GM12878 (cell line): Measurements from ENCODE around the gene SAMD3. TPM values are rescaled to one million over a fixed set of nuclear protein-coding genes. Genes with fewer than 3 reads are reported as not detected.

ENCODE experiments used
- ATAC-seq: fragments of 200-7000 bp; cut with Tn5 transposase; 3 replicates; pipeline ENCODE4 v1.9.1; 2020; ENCODE audit warnings: mild to moderate bottlenecking, moderate library complexity
- BruUV-seq: library from RNA; stranded (reverse); fragments of 400-500 nt; replicated peaks from 2 replicates; lab custom pipeline; 2021; lab: Mats Ljungman, UMichigan
- CTCF ChIA-PET: fragments of 300-600 bp; sonication (Branson Sonifier 250); formaldehyde crosslinking; extraction: SDS; loops from one replicate; lab custom pipeline; 2021; ENCODE audit warnings: inconsistent platforms; lab: Yijun Ruan, JAX
- POLR2A ChIA-PET: fragments of 350-600 bp; formaldehyde crosslinking; extraction: SDS; loops from one replicate; lab custom pipeline; 2021; ENCODE audit warnings: inconsistent platforms; lab: Charles Lee
- RAD21 ChIA-PET: fragments of 300-600 bp; sonication (Branson Sonifier 250); formaldehyde crosslinking; loops from one replicate; lab custom pipeline; 2023; ENCODE audit warnings: antibody characterized with exemption; ENCODE audit not compliant: unreplicated experiment; lab: Charles Lee
- SMC1A ChIA-PET: fragments of 300-600 bp; sonication (Branson Sonifier 250); formaldehyde crosslinking; loops from one replicate; lab custom pipeline; 2023; ENCODE audit not compliant: unreplicated experiment, uncharacterized antibody; lab: Charles Lee
- DNase-seq: peaks from one replicate; pipeline ENCODE4 v3.0.0-alpha.2; 2011; ENCODE audit warnings: low read depth, low spot score
- FAIRE-seq: peaks from 3 replicates; lab custom pipeline; 2011; peaks lifted over from hg19 to GRCh38; lab: Jason Lieb, UNC
- H2AFZ ChIP-seq: 2 replicates; pipeline ENCODE4 v1.6.0; 2011; ENCODE audit warnings: low read depth, low read length, control low read depth; ENCODE audit not compliant: control insufficient read depth
- H3K27ac ChIP-seq: 2 replicates; pipeline ENCODE4 v1.5.1; 2011; ENCODE audit warnings: control low read depth; ENCODE audit not compliant: control insufficient read depth, insufficient read depth
- H3K27me3 ChIP-seq, 2 experiments: replicated peaks in 1 of 2; 2 replicates each; pipeline versions ENCODE4 v1.6.0 to v1.6.1; 2011; ENCODE audit warnings: low read length in 1 of 2; ENCODE audit not compliant: control insufficient read depth in 2 of 2, insufficient read depth in 2 of 2
- H3K36me3 ChIP-seq, 2 experiments: 2 replicates each; pipeline ENCODE4 v1.5.1; 2011; ENCODE audit warnings: low read length in 1 of 2; ENCODE audit not compliant: control insufficient read depth in 2 of 2, insufficient read depth in 2 of 2
- H3K4me1 ChIP-seq: 2 replicates; pipeline ENCODE4 v1.6.1; 2011; ENCODE audit warnings: mild to moderate bottlenecking, low read length, moderate library complexity, mixed read lengths; ENCODE audit not compliant: control insufficient read depth, insufficient read depth
- H3K4me2 ChIP-seq: 2 replicates; pipeline ENCODE4 v1.6.0; 2011; ENCODE audit warnings: control low read depth; ENCODE audit not compliant: control insufficient read depth, insufficient read depth
- H3K4me3 ChIP-seq: fragments of 200-600 bp; sonication (generic); 2 replicates; pipeline ENCODE4 v1.5.1; 2016
- H3K79me2 ChIP-seq: 2 replicates; pipeline ENCODE4 v1.6.0; 2011; ENCODE audit warnings: low read length; ENCODE audit not compliant: control insufficient read depth, insufficient read depth
- H3K9ac ChIP-seq: 2 replicates; pipeline ENCODE4 v1.8.0; 2011; ENCODE audit warnings: low read length, control low read depth, mixed read lengths; ENCODE audit not compliant: control insufficient read depth, insufficient read depth
- H3K9me3 ChIP-seq: replicated peaks from 3 replicates; pipeline ENCODE4 v1.5.1; 2011; ENCODE audit warnings: mild to moderate bottlenecking, low read length; ENCODE audit not compliant: control insufficient read depth, insufficient read depth
- H4K20me1 ChIP-seq: 2 replicates; pipeline ENCODE4 v1.6.0; 2011; ENCODE audit not compliant: control insufficient read depth, insufficient read depth
- MAX ChIP-seq: IDR thresholded peaks from 2 replicates; pipeline ENCODE4 v1.6.1; 2012; ENCODE audit warnings: low read depth, low read length, improper control_type of control experiment
- USF1 ChIP-seq: IDR thresholded peaks from 2 replicates; pipeline ENCODE4 v1.6.1; 2011; ENCODE audit warnings: borderline replicate concordance, low read depth, mild to moderate bottlenecking, moderate library complexity, mixed read lengths, low read length; ENCODE audit not compliant: insufficient read depth; ENCODE audit errors: extremely low read length
- ZNF274 ChIP-seq: IDR thresholded peaks from one replicate; pipeline ENCODE4 v1.8.0; 2011; ENCODE audit not compliant: insufficient read length, insufficient read depth
- WGBS: methylation state at CpG from one replicate; pipeline ENCODE4 v1.1.6; 2016; ENCODE audit warnings: low lambda C conversion rate; ENCODE audit not compliant: insufficient replicate concordance, insufficient coverage; ENCODE audit errors: missing lambda C conversion rate; 5-methylcytosine and 5-hydroxymethylcytosine counted together
- in situ Hi-C: fragments of 300-500 bp; cut with MboI; formaldehyde crosslinking; loops from 9 replicates; pipeline ENCODE4 v1.14.3; 2018; ENCODE audit warnings: mixed read lengths
- intact Hi-C: fragments of 100-400 bp; cut with micrococcal nuclease; formaldehyde crosslinking; loops from one replicate; pipeline ENCODE4 v1.14.2; 2022; ENCODE audit not compliant: unreplicated experiment
- polyA plus RNA-seq, 11 experiments: library from polyadenylated mRNA; depleted of rRNA in 4 of 11; unstranded in 6 of 11; stranded (reverse) in 5 of 11; fragments of >200 nt; fragmentation: Nextera tagmentation in 4 of 11; fragmentation: Illumina TruSeq in 1 of 11; extraction: Ambion mirVana in 4 of 11; extraction: Trizol in 1 of 11; gene quantifications; 1 replicate in 1 of 11; 2 replicates in 10 of 11; pipeline versions ENCODE4 v1.2.1 to v1.2.3, GENCODE V29; 2011 to 2016; ENCODE audit warnings: inconsistent platforms in 2 of 11, missing spikeins in 2 of 11, low read depth in 1 of 11
- total RNA-seq, 4 experiments: library from RNA; depleted of rRNA in 3 of 4; stranded (reverse); fragments of >200 nt in 3 of 4; fragmentation: Illumina TruSeq in 1 of 4; extraction: Trizol in 1 of 4; gene quantifications; 2 replicates each; pipeline versions ENCODE4 v1.2.1 to v1.2.3, GENCODE V29; 2013 to 2021

Gene SAMD3
- total and polyA plus RNA-seq, 10 of the 15 experiments (the other 5 are each of a cell fraction or from before 2014, with no cell fraction given): 0.04 to 2.3 (median 0.39) TPM; not detected in 2

GRCh38 chr6:130188207-130188899, 34.4 kb downstream of the SAMD3 start:
- Histone ChIP-seq H3K9ac (no peak overlapping the region), H3K27ac (no peak overlapping the region), H3K4me2 (no peak overlapping the region), H4K20me1 (no peaks in the 10 kb centered on the region), H3K9me3 (no peaks in the 10 kb centered on the region), H3K36me3 (no peaks in the 10 kb centered on the region), H2AFZ (no peak overlapping the region), H3K27me3 (no peaks in the 10 kb centered on the region; a peak in 1 of 4 replicates), H3K4me1 (no peaks in the 10 kb centered on the region), H3K79me2 (no peaks in the 10 kb centered on the region), H3K4me3 (no peak overlapping the region)
- TF ChIP-seq MAX (no peak), ZNF274 (no peak), USF1 (no peak)
- DNase-seq: no peak
- in situ Hi-C loops: no loop called here
- FAIRE-seq: no peak
- BruUV-seq: no TSS peak
- ChIA-PET POLR2A (no interaction called here), SMC1A (interaction anchor here (0.8 to 2.8 kb wide), 4 partner anchors 14 to 79 kb away, joined by 3 to 10 read pairs (median 4); no protein-coding TSS in a partner anchor), RAD21 (no interaction called here), CTCF (interaction anchor here (0.7 to 1.3 kb wide), 2 partner anchors 12 to 26 kb away, joined by 3 to 4 read pairs; no protein-coding TSS in a partner anchor)
- intact Hi-C loops: no loop called here
- 80% methylated on average over 6 of the region's 6 CpGs for WGBS
- no peak for ATAC-seq
